Measurements from ENCODE around the gene RUNX2. TPM values are rescaled to one million over a fixed set of nuclear protein-coding genes. Genes with fewer than 3 reads are reported as not detected.

RUNX2 gene
- total and polyA plus RNA-seq, 10 of the 15 experiments (the other 5 are each of a cell fraction or from before 2014, with no cell fraction given) = 0.01 to 0.77 (median 0.15) TPM; not detected in 3

GRCh38 chr6:45422503-45423110 lies 94.5 kb downstream of the RUNX2 start (continued):
- no peak for TF ChIP-seq CEBPZ (IDR thresholded peaks at IDR 0.05; ENCODE audit: low read depth, low read length)

- Histone ChIP-seq H3K27me3 (replicated peaks in 1 of 2; ENCODE audit: control insufficient read depth in 2 of 2, insufficient read depth in 2 of 2, low read length in 1 of 2) (peaks cover 20 to 38% of the 10 kb centered on the region in 2 experiments), H2AFZ (ENCODE audit: control insufficient read depth, low read depth, low read length) (no peak overlapping the region), H3K4me2 (ENCODE audit: control insufficient read depth, insufficient read depth) (peak overlapping the region; percentile 60), H3K36me3 (ENCODE audit: control insufficient read depth in 2 of 2, insufficient read depth in 2 of 2, low read length in 1 of 2) (no peaks in the 10 kb centered on the region), H3K4me1 (ENCODE audit: control insufficient read depth, insufficient read depth, low read length) (no peaks in the 10 kb centered on the region; the same call in 1 of the 2 replicates), H3K79me2 (ENCODE audit: control insufficient read depth, insufficient read depth, low read length) (no peaks in the 10 kb centered on the region), H3K27ac (ENCODE audit: control insufficient read depth, insufficient read depth) (no peak overlapping the region), H3K9ac (ENCODE audit: control insufficient read depth, insufficient read depth, low read length) (no peak overlapping the region), H3K4me3 (no peak overlapping the region), H4K20me1 (ENCODE audit: control insufficient read depth, insufficient read depth) (no peaks in the 10 kb centered on the region), H3K9me3 (replicated peaks; ENCODE audit: control insufficient read depth, insufficient read depth, low read length) (no peaks in the 10 kb centered on the region)
- CTCF ChIA-PET = no interaction called here
- RAD21 ChIA-PET (ENCODE audit: unreplicated experiment) = no interaction called here
- POLR2A ChIA-PET = no interaction called here
- ATAC-seq (peak; percentile 15), FAIRE-seq (no peak), DNase-seq (ENCODE audit: low read depth, low spot score) (no peak)
- intact Hi-C loops (cut with micrococcal nuclease; ENCODE audit: unreplicated experiment) = loop anchor here (5.0 to 10.0 kb wide), 3 partner anchors 499 to 946 kb away; no protein-coding TSS in a partner anchor
- WGBS (ENCODE audit: insufficient coverage, insufficient replicate concordance, low lambda C conversion rate, missing lambda C conversion rate) = under 1% methylated on average over 43 of the region's 62 CpGs
- in situ Hi-C loops (cut with MboI) = no loop called here
- no TSS peak for BruUV-seq (replicated peaks)
- no peak for TF ChIP-seq HCFC1 (IDR thresholded peaks at IDR 0.05; ENCODE audit: low read length)
- no peak for TF ChIP-seq RBBP5 (conservative IDR thresholded peaks at IDR 0.05)
- no peak for TF ChIP-seq PBX3 (IDR thresholded peaks at IDR 0.05; ENCODE audit: insufficient replicate concordance, low read depth, low read length)
- no peak for TF ChIP-seq CHD1 (IDR thresholded peaks at IDR 0.05; ENCODE audit: low read depth, low read length)
- TF ChIP-seq SUZ12 (IDR thresholded peaks at IDR 0.05; ENCODE audit: unreplicated experiment) = peak; percentile 67
- no peak for TF ChIP-seq RELA (IDR thresholded peaks at IDR 0.05; ENCODE audit: borderline replicate concordance, partially characterized antibody)
- SMC1A ChIA-PET (ENCODE audit: uncharacterized antibody, unreplicated experiment) = no interaction called here
Measured at GRCh38 chr6:45423111-45423823, 95.1 kb downstream of the RUNX2 start.
